ENCODE results near the gene RP9.

RP9 gene

GRCh38 chr7:33155811-33156210 is 46.6 kb upstream of the RP9 start:
- TF ChIP-seq REST (IDR thresholded peaks at IDR 0.05; ENCODE audit: insufficient read depth in 1 of 2, low read depth in 2 of 2, low read length in 2 of 2) (no peak), TAF1 (IDR thresholded peaks at IDR 0.05; ENCODE audit: borderline replicate concordance, insufficient read depth, low read length) (no peak), POLR2AphosphoS5 (IDR thresholded peaks at IDR 0.05; ENCODE audit: low read depth, low read length) (no peak), SIN3A (IDR thresholded peaks at IDR 0.05; ENCODE audit: borderline replicate concordance, insufficient read depth, low read length) (no peak), FOXP2 (optimal IDR thresholded peaks at IDR 0.05; ENCODE audit: borderline replicate concordance, extremely low read depth, extremely low read length, insufficient read depth) (no peak)

- TF ChIP-seq POLR2AphosphoS5 (IDR thresholded peaks at IDR 0.05; ENCODE audit: low read depth, low read length) (no peak), TAF1 (IDR thresholded peaks at IDR 0.05; ENCODE audit: borderline replicate concordance, insufficient read depth, low read length) (no peak), REST (IDR thresholded peaks at IDR 0.05; ENCODE audit: insufficient read depth in 1 of 2, low read depth in 2 of 2, low read length in 2 of 2) (no peak), FOXP2 (optimal IDR thresholded peaks at IDR 0.05; ENCODE audit: borderline replicate concordance, extremely low read depth, extremely low read length, insufficient read depth) (no peak)
Measured at GRCh38 chr7:33152087-33152486, 42.9 kb upstream of the RP9 start.

GRCh38 chr7:33145156-33145555 is 36.0 kb upstream of the RP9 start:
- TF ChIP-seq REST (IDR thresholded peaks at IDR 0.05; ENCODE audit: insufficient read depth in 1 of 2, low read depth in 2 of 2, low read length in 2 of 2): no peak
- TF ChIP-seq FOXP2 (optimal IDR thresholded peaks at IDR 0.05; ENCODE audit: borderline replicate concordance, extremely low read depth, extremely low read length, insufficient read depth): no peak
- TF ChIP-seq TAF1 (IDR thresholded peaks at IDR 0.05; ENCODE audit: borderline replicate concordance, insufficient read depth, low read length): no peak
- no peak for TF ChIP-seq POLR2AphosphoS5 (IDR thresholded peaks at IDR 0.05; ENCODE audit: low read depth, low read length)
- TF ChIP-seq SIN3A (IDR thresholded peaks at IDR 0.05; ENCODE audit: borderline replicate concordance, insufficient read depth, low read length): no peak

GRCh38 chr7:33143996-33144718 is 35.0 kb upstream of the RP9 start:
- TF ChIP-seq FOXP2 (optimal IDR thresholded peaks at IDR 0.05; ENCODE audit: borderline replicate concordance, extremely low read depth, extremely low read length, insufficient read depth) (no peak), TAF1 (IDR thresholded peaks at IDR 0.05; ENCODE audit: borderline replicate concordance, insufficient read depth, low read length) (no peak), REST (IDR thresholded peaks at IDR 0.05; ENCODE audit: insufficient read depth in 1 of 2, low read depth in 2 of 2, low read length in 2 of 2) (no peak), POLR2AphosphoS5 (IDR thresholded peaks at IDR 0.05; ENCODE audit: low read depth, low read length) (no peak), SIN3A (IDR thresholded peaks at IDR 0.05; ENCODE audit: borderline replicate concordance, insufficient read depth, low read length) (no peak)

Measured in PFSK-1 (cell line).